EL (cell line): ENCODE data around the gene ZNF746.
"Not testable (repeated sequence)": the region's sequence is repeated elsewhere in the genome, so short reads cannot be mapped to it uniquely, and the experiment has no call there.

ENCODE experiments used
- DNase-seq: peaks from one replicate; pipeline ENCODE4 v3.0.0-alpha.2; 2016

Gene ZNF746

GRCh38 chr7:149457766-149458165, 39.8 kb downstream of the ZNF746 start:
- DNase-seq = no peak

- no peak for DNase-seq
Measured at GRCh38 chr7:149456506-149457421, 40.8 kb downstream of the ZNF746 start.

GRCh38 chr7:149455175-149455950, 42.2 kb downstream of the ZNF746 start:
- no peak for DNase-seq

- no peak for DNase-seq
Measured at GRCh38 chr7:149454750-149455149, 42.9 kb downstream of the ZNF746 start.

GRCh38 chr7:149454006-149454405, 43.6 kb downstream of the ZNF746 start:
- DNase-seq = no peak

- DNase-seq = no peak
Measured at GRCh38 chr7:149450821-149451220, 46.8 kb downstream of the ZNF746 start.

- DNase-seq = no peak
Measured at GRCh38 chr7:149449897-149450296, 47.7 kb downstream of the ZNF746 start.

GRCh38 chr7:149448961-149449360, 48.6 kb downstream of the ZNF746 start:
- DNase-seq = no peak

GRCh38 chr7:149446026-149446425, 51.6 kb downstream of the ZNF746 start:
- not testable (repeated sequence) for DNase-seq

- no peak for DNase-seq
Measured at GRCh38 chr7:149444287-149444686, 53.3 kb downstream of the ZNF746 start.

GRCh38 chr7:149443523-149443922, 54.1 kb downstream of the ZNF746 start:
- no peak for DNase-seq

- no peak for DNase-seq
Measured at GRCh38 chr7:149442924-149443323, 54.7 kb downstream of the ZNF746 start.

GRCh38 chr7:149440222-149440621, 57.4 kb downstream of the ZNF746 start:
- DNase-seq = no peak

GRCh38 chr7:149436358-149436757, 61.3 kb downstream of the ZNF746 start:
- no peak for DNase-seq

GRCh38 chr7:149433124-149433523, 64.5 kb downstream of the ZNF746 start:
- DNase-seq = no peak

GRCh38 chr7:149432121-149432691, 65.4 kb downstream of the ZNF746 start:
- DNase-seq = no peak

- no peak for DNase-seq
Measured at GRCh38 chr7:149431486-149432120, 66.0 kb downstream of the ZNF746 start.

- DNase-seq = no peak
Measured at GRCh38 chr7:149430192-149430591, 67.4 kb downstream of the ZNF746 start.

GRCh38 chr7:149427893-149428292, 69.7 kb downstream of the ZNF746 start:
- no peak for DNase-seq

GRCh38 chr7:149427096-149427680, 70.4 kb downstream of the ZNF746 start:
- DNase-seq = no peak

- DNase-seq = no peak
Measured at GRCh38 chr7:149423449-149424110, 74.0 kb downstream of the ZNF746 start.

- no peak for DNase-seq
Measured at GRCh38 chr7:149422914-149423301, 74.7 kb downstream of the ZNF746 start.
